Activated T-cell treated with anti-CD3 and anti-CD28 coated beads, Interleukin-2, amount 50 U/mL, for 24 hours (primary cell): ENCODE measurements around the gene TM7SF2.

Experiments
- DNase-seq: peaks from one replicate; pipeline ENCODE4 v3.0.0-alpha.2; 2020
- H3K27ac Mint-ChIP-seq: 2 replicates; pipeline ENCODE4 v1.8.0; 2020; ENCODE audit warnings: mild to moderate bottlenecking, mixed read lengths
- H3K27me3 Mint-ChIP-seq: 2 replicates; pipeline ENCODE4 v1.8.0; 2020; ENCODE audit warnings: mixed read lengths
- H3K36me3 Mint-ChIP-seq: 2 replicates; pipeline ENCODE4 v1.8.0; 2020; ENCODE audit warnings: low read depth, mixed read lengths
- H3K4me1 Mint-ChIP-seq: 2 replicates; pipeline ENCODE4 v1.8.0; 2020; ENCODE audit warnings: low read depth, mixed read lengths
- H3K4me3 Mint-ChIP-seq: 2 replicates; pipeline ENCODE4 v1.8.0; 2020; ENCODE audit warnings: mild to moderate bottlenecking, moderate library complexity, mixed read lengths
- H3K9me3 Mint-ChIP-seq: 2 replicates; pipeline ENCODE4 v1.8.0; 2020; ENCODE audit warnings: mixed read lengths

TM7SF2 gene

GRCh38 chr11:65103476-65103875 lies 8.2 kb upstream of the TM7SF2 start:
- Mint-ChIP-seq H3K4me1 (peaks cover 19% of the 10 kb centered on the region), H3K36me3 (peaks cover 74% of the 10 kb centered on the region), H3K27me3 (no peaks in the 10 kb centered on the region), H3K27ac (peak overlapping the region; percentile 65), H3K9me3 (no peaks in the 10 kb centered on the region), H3K4me3 (no peak overlapping the region)
- DNase-seq, result no peak

DNA sequence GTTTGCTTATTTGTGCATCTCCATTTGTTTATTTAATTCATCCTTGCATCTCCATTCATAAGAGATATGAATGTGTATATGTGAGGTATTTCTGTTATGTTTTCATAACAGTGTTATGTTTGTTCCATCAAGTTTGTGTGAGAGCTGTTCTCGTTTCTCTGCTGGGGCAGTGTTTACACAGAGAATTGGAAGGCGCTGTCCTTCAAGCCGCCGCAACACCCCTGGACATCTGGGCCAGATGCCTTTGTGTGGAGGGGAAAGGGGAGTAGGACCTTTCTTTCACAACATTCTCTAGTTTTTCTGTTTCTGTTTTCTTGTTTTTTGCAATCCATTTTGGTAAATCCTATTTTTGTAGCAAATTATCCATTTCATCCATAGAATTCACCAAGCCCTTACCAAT lies 7.0 kb upstream of the TM7SF2 start:
- Mint-ChIP-seq H3K27ac (peak overlapping the region; percentile 18), H3K36me3 (peaks cover 75% of the 10 kb centered on the region), H3K9me3 (no peaks in the 10 kb centered on the region), H3K27me3 (no peaks in the 10 kb centered on the region), H3K4me1 (peaks cover 15% of the 10 kb centered on the region), H3K4me3 (no peak overlapping the region)
- no peak for DNase-seq

GRCh38 chr11:65107078-65107477 lies 4.6 kb upstream of the TM7SF2 start:
- peaks cover 36% of the 10 kb centered on the region for H3K4me1 Mint-ChIP-seq
- H3K27ac Mint-ChIP-seq, result peak overlapping the region; percentile 16
- H3K36me3 Mint-ChIP-seq, result peaks cover 80% of the 10 kb centered on the region

DNA sequence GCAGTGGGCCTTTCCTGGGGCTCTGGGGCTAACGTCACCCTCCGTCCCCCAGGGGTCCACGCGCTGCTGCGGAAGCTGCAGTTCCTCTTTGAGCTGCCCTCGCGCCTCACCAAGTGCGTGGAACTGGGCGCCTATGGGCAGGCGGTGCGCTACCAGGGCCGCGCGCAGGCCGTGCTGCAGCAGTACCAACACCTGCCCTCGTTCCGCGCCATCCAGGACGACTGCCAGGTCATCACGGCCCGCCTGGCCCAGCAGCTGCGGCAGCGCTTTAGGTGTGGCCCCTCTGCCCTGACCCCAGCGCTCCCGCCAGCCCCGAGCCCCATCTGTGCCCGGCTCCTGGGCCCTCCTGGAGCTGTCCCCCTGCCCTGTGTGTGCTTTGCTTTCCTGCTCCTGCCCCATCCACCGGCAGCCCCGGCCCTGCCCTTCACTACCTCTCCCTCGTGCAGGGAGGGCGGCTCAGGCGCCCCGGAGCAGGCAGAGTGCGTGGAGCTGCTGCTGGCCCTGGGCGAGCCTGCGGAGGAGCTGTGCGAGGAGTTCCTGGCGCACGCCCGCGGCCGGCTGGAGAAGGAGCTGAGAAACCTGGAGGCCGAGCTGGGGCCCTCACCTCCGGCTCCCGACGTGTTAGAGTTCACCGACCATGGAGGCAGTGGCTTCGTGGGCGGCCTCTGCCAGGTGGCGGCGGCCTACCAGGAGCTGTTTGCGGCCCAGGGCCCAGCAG lies 3.8 kb upstream of the TM7SF2 start:
- Mint-ChIP-seq H3K36me3 (peaks cover 72% of the 10 kb centered on the region), H3K4me1 (peaks cover 38% of the 10 kb centered on the region), H3K4me3 (no peak overlapping the region), H3K27ac (no peak overlapping the region), H3K9me3 (no peaks in the 10 kb centered on the region), H3K27me3 (no peaks in the 10 kb centered on the region)
- no peak for DNase-seq

More at GRCh38 chr11:65107078-65107477, 4.6 kb upstream of the TM7SF2 start:
- H3K9me3 Mint-ChIP-seq, result no peaks in the 10 kb centered on the region
- no peak overlapping the region for H3K4me3 Mint-ChIP-seq
- H3K27me3 Mint-ChIP-seq, result no peaks in the 10 kb centered on the region
- no peak for DNase-seq

DNA sequence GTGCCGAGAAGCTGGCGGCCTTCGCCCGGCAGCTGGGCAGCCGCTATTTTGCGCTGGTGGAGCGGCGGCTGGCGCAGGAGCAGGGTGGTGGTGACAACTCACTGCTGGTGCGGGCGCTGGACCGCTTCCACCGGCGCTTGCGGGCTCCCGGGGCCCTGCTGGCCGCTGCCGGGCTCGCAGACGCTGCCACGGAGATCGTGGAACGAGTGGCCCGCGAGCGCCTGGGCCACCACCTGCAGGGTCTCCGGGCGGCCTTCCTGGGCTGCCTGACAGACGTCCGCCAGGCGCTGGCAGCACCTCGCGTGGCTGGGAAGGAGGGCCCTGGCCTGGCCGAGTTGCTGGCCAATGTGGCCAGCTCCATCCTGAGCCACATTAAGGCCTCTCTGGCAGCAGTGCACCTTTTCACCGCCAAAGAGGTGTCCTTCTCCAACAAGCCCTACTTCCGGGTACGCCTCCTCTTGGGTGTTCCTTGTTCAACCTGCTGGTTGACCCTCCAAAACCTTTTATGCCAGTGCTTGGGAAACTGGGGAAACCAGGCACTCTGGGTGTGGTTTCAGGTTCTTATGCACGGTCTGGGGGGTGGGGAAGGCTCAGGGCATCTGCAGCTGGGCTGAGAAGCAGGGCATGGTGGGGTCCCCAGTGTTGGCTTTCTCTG lies 3.1 kb upstream of the TM7SF2 start:
- no peak for DNase-seq
- no peaks in the 10 kb centered on the region for H3K27me3 Mint-ChIP-seq
- H3K4me1 Mint-ChIP-seq, result peaks cover 43% of the 10 kb centered on the region
- H3K9me3 Mint-ChIP-seq, result no peaks in the 10 kb centered on the region
- H3K4me3 Mint-ChIP-seq, result no peak overlapping the region
- peaks cover 66% of the 10 kb centered on the region for H3K36me3 Mint-ChIP-seq
- H3K27ac Mint-ChIP-seq, result no peak overlapping the region

- Mint-ChIP-seq H3K27me3 (no peaks in the 10 kb centered on the region), H3K9me3 (no peaks in the 10 kb centered on the region), H3K4me3 (no peak overlapping the region), H3K4me1 (peaks cover 47% of the 10 kb centered on the region), H3K27ac (peak overlapping the region; percentile 92), H3K36me3 (peaks cover 61% of the 10 kb centered on the region)
- no peak for DNase-seq
Measured at GRCh38 chr11:65109231-65110198, 2.2 kb upstream of the TM7SF2 start.

DNA sequence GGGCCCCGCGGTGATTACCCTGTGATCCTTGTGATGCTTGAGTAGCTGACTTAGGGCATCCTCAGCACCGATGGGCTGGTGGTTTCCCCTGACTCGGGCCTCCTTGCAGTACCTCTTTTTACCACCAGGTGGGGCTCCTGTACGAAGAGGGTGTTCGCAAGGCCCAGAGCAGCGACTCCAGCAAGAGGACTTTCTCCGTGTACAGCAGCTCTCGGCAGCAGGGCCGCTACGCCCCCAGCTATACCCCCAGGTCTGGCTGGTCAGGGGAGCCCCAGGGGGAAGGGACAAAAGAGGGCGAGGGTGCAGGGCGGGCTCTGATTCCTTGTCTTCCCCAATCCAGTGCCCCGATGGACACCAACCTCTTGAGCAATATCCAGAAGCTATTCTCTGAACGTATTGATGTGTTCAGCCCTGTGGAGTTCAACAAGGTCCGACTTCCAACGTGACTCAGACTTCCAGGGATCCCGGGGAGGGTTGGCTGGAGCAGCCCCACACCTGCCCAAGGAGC lies 1.3 kb upstream of the TM7SF2 start:
- H3K9me3 Mint-ChIP-seq, result no peaks in the 10 kb centered on the region
- no peaks in the 10 kb centered on the region for H3K27me3 Mint-ChIP-seq
- peak; percentile 99 for DNase-seq
- H3K36me3 Mint-ChIP-seq, result peaks cover 58% of the 10 kb centered on the region
- peak overlapping the region; percentile 92 for H3K27ac Mint-ChIP-seq
- peaks cover 48% of the 10 kb centered on the region for H3K4me1 Mint-ChIP-seq
- H3K4me3 Mint-ChIP-seq, result no peak overlapping the region

GRCh38 chr11:65111159-65111743 lies 421 bp upstream of the TM7SF2 start:
- H3K36me3 Mint-ChIP-seq, result peaks cover 58% of the 10 kb centered on the region
- DNase-seq, result no peak
- H3K9me3 Mint-ChIP-seq, result no peaks in the 10 kb centered on the region
- H3K4me3 Mint-ChIP-seq, result peak overlapping the region; percentile 89
- H3K4me1 Mint-ChIP-seq, result peaks cover 53% of the 10 kb centered on the region
- no peaks in the 10 kb centered on the region for H3K27me3 Mint-ChIP-seq
- peak overlapping the region; percentile 92 for H3K27ac Mint-ChIP-seq

DNA sequence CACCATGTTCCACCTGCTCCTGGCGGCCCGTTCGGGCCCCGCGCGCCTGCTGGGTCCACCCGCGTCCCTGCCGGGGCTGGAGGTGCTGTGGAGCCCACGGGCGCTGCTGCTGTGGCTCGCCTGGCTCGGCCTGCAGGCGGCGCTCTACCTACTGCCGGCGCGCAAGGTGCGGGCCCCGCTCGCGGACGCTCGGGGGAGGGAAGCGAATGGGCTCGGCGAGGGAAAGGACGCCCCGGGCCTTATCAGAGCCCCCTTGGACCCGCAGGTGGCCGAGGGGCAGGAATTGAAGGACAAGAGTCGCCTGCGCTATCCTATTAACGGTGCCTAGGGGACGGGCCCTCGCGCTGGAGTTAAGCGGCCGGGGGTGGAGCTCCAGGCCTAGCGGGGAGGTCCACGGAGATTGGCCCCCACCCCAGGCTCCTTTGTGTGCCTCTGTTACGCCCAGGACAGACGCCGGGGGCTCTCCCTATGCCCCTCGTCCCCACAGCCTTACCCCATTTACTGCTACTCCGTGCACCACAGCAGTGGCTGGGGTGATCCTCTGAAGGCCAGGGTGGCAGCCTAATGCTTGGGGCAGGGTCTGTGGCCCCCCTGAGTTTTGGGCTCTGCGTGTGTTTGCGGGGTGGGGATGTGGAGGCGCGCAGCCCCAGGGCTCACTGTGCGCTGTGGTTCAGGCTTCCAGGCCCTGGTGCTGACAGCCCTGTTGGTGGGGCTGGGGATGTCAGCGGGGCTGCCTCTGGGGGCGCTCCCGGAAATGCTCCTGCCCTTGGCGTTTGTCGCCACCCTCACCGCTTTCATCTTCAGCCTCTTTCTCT lies 1.1 kb downstream of the TM7SF2 start:
- no peaks in the 10 kb centered on the region for H3K27me3 Mint-ChIP-seq
- DNase-seq, result peak; percentile 86
- no peaks in the 10 kb centered on the region for H3K9me3 Mint-ChIP-seq
- H3K27ac Mint-ChIP-seq, result peak overlapping the region; percentile 85
- peaks cover 60% of the 10 kb centered on the region for H3K36me3 Mint-ChIP-seq
- H3K4me3 Mint-ChIP-seq, result peak overlapping the region; percentile 89
- H3K4me1 Mint-ChIP-seq, result peaks cover 59% of the 10 kb centered on the region

DNA sequence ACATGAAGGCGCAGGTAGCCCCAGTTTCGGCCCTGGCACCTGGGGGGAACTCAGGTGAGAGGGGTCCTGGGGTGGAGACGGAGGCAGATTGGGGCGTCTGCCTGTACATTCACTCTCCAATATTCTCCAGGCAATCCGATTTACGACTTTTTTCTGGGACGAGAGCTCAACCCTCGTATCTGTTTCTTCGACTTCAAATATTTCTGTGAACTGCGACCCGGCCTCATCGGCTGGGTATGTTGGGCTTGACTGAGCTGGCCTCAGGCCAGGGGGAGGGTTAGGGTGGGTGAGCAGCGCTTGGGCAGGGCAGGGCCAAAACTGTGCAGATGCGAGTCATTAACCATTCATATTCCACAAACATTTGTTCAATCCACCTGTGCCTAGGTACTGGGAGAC lies 1.7 kb downstream of the TM7SF2 start:
- Mint-ChIP-seq H3K4me3 (peak overlapping the region; percentile 89), H3K4me1 (peaks cover 64% of the 10 kb centered on the region)

GRCh38 chr11:65113839-65114238 lies 2.2 kb downstream of the TM7SF2 start:
- H3K36me3 Mint-ChIP-seq, result peaks cover 67% of the 10 kb centered on the region
- peak overlapping the region; percentile 85 for H3K27ac Mint-ChIP-seq
- H3K9me3 Mint-ChIP-seq, result no peaks in the 10 kb centered on the region
- no peaks in the 10 kb centered on the region for H3K27me3 Mint-ChIP-seq
- H3K4me1 Mint-ChIP-seq, result peaks cover 69% of the 10 kb centered on the region
- DNase-seq, result no peak
- peak overlapping the region; percentile 89 for H3K4me3 Mint-ChIP-seq

More for the DNA sequence above, 1.7 kb downstream of the TM7SF2 start:
- H3K27me3 Mint-ChIP-seq, result no peaks in the 10 kb centered on the region
- peak overlapping the region; percentile 85 for H3K27ac Mint-ChIP-seq
- H3K9me3 Mint-ChIP-seq, result no peaks in the 10 kb centered on the region
- H3K36me3 Mint-ChIP-seq, result peaks cover 64% of the 10 kb centered on the region
- no peak for DNase-seq

- Mint-ChIP-seq H3K36me3 (peaks cover 67% of the 10 kb centered on the region), H3K4me1 (peaks cover 72% of the 10 kb centered on the region), H3K4me3 (peak overlapping the region; percentile 36), H3K9me3 (no peaks in the 10 kb centered on the region), H3K27ac (peak overlapping the region; percentile 98), H3K27me3 (no peaks in the 10 kb centered on the region)
- no peak for DNase-seq
Measured at GRCh38 chr11:65114538-65115171, 3.0 kb downstream of the TM7SF2 start.
